Kidney glomerular epithelial cell (primary cell): Measurements from ENCODE around the gene YIF1A.

Experiments
- DNase-seq: peaks from one replicate; lab custom pipeline; 2025; lab: John Stamatoyannopoulos, UW

YIF1A gene

GRCh38 chr11:66288671-66289547, at the start of gene YIF1A:
Gene YIF1A (minus strand): TSS chr11:66289143. CDS start chr11:66288985, 158 bp downstream.
- DNase-seq: peak; percentile 97

- no peak for DNase-seq
These were observed 48.4 kb upstream of the YIF1A start for GRCh38 chr11:66337103-66337899.

- DNase-seq: peak; percentile 99
These were observed 47.5 kb upstream of the YIF1A start, which contains the start of gene RIN1 for GRCh38 chr11:66336234-66337102. Gene RIN1 (minus strand): TSS chr11:66336434. CDS start chr11:66336402, 32 bp downstream.

GRCh38 chr11:66335531-66336233, 46.7 kb upstream of the YIF1A start:
- peak; percentile 27 for DNase-seq

GRCh38 chr11:66334605-66335442, 45.9 kb upstream of the YIF1A start:
- DNase-seq: no peak

- no peak for DNase-seq
These were observed 45.1 kb upstream of the YIF1A start for GRCh38 chr11:66333896-66334604.

GRCh38 chr11:66333220-66333877, 44.4 kb upstream of the YIF1A start:
- DNase-seq: no peak

GRCh38 chr11:66332371-66333219, 43.7 kb upstream of the YIF1A start:
- no peak for DNase-seq

GRCh38 chr11:66331542-66332370, 42.8 kb upstream of the YIF1A start:
- no peak for DNase-seq

GRCh38 chr11:66330931-66331330, 42.0 kb upstream of the YIF1A start:
- DNase-seq: no peak

- no peak for DNase-seq
These were observed 40.3 kb upstream of the YIF1A start for GRCh38 chr11:66329165-66329673.

GRCh38 chr11:66328302-66329144, 39.6 kb upstream of the YIF1A start:
- DNase-seq: peak; percentile 52

GRCh38 chr11:66328031-66328301, 39.0 kb upstream of the YIF1A start:
- DNase-seq: no peak

- peak; percentile 14 for DNase-seq
These were observed 38.5 kb upstream of the YIF1A start for GRCh38 chr11:66327171-66328030.
